Tibial nerve (tissue), 3 donors: ENCODE results near the gene TAGLN2.

Source experiments
- POLR2A ChIP-seq, 2 donors: fragments of 450-650 bp; IDR thresholded peaks; one replicate each; pipeline ENCODE4 v1.6.1; 2017; ENCODE audit warnings: antibody characterized with exemption in 2 of 2, mild to moderate bottlenecking in 2 of 2, moderate library complexity in 2 of 2
- TF ChIP-seq, protein P1 (sequence below), 5 experiments: fragments of 200-600 bp in 3 of 5; fragments of 450-650 bp in 2 of 5; sonication (generic) in 3 of 5; IDR thresholded peaks; one replicate each; pipeline ENCODE4 v1.5.1; 2016 to 2019; ENCODE audit warnings: antibody characterized with exemption in 5 of 5, mild to moderate bottlenecking in 3 of 5, moderate library complexity in 2 of 5

DNA sequence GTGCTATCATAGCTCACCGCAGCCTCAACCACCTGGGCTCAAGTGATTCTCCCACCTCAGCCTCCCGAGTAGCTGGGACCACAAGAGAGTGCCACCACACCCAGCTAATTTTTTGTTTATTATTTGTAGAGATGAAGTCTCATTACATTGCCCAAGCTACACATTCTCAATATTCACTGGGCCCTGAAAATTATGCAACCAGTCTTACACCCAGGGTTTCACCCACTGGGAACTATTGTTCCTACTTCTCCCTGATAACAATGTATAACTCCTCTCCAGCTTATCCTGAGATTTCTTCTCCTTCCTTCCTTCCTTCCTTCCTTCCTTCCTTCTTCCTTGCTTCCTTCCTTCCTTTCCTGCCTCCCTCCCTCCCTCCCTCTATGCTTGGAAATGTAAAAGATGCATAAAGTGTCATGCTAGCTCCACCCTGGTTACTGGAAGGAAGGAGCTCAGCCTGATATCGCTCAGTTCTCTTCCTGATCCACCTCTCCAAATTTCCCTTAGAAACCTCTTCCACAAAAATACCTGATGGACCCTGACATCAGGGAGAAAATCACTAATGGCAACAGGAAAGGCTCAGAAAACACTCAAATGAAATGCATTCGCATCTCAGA, 51.7 kb downstream of the TAGLN2 start:
- TF ChIP-seq, protein P1, sequence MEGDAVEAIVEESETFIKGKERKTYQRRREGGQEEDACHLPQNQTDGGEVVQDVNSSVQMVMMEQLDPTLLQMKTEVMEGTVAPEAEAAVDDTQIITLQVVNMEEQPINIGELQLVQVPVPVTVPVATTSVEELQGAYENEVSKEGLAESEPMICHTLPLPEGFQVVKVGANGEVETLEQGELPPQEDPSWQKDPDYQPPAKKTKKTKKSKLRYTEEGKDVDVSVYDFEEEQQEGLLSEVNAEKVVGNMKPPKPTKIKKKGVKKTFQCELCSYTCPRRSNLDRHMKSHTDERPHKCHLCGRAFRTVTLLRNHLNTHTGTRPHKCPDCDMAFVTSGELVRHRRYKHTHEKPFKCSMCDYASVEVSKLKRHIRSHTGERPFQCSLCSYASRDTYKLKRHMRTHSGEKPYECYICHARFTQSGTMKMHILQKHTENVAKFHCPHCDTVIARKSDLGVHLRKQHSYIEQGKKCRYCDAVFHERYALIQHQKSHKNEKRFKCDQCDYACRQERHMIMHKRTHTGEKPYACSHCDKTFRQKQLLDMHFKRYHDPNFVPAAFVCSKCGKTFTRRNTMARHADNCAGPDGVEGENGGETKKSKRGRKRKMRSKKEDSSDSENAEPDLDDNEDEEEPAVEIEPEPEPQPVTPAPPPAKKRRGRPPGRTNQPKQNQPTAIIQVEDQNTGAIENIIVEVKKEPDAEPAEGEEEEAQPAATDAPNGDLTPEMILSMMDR (IDR thresholded peaks at IDR 0.05) = no peak
- TF ChIP-seq POLR2A (IDR thresholded peaks at IDR 0.05) = no peak
